ENCODE results near the gene PRDM16. TPM values are rescaled to one million over a fixed set of nuclear protein-coding genes. Genes with fewer than 3 reads are reported as not detected.

The PRDM16 gene
- total and polyA plus RNA-seq, 2 donors (not counting 1 experiment from before 2014, with no cell fraction given) = 0.03 to 0.12 TPM

DNA sequence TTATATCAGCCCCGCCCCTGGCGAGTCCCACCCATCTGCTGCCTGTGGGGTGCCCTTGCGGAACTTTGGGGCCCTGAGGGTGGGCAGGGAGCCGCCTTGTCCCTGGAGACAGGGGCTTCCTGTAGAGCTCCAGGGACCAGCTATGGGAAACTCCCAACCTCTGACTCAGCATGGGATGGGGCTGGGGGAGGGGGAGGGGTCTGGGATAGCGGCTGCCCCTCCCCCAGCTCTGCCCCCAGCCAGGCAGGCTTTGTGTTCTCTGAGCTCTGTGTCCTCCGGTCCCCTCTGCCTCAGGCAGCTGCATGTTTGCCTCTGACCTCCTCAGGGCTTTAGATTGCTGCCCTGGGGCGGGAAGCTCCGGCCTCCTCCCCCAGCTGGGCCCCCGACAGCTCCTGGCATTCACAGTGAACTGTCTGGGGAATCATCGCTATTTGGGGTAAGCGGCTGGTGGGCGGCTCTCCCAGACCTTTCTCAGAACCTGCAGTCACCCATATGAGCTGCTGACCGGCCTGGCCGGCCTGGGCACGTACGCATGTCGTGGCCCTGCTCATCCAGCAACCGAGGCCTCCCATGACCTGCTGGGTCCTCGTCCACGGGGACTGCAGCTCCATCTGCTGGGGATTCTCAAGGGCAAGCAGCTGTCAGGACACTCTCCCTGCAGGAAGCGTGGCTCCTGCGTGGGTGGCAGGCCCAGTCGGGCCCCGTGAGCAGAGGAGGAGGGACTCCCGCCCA lies 402.5 kb downstream of the PRDM16 start:
- H3K9me3 ChIP-seq (ENCODE audit: control extremely low read depth in 1 of 3, control insufficient read depth in 2 of 3, insufficient read depth in 1 of 3, low read length in 2 of 3) = peaks cover 0 to 3% (median 0%) of the 10 kb centered on the region in 3 donors
- peaks cover 4% of the 10 kb centered on the region for H3K4me1 Mint-ChIP-seq
- no peaks in the 10 kb centered on the region for H3K27me3 ChIP-seq (replicated peaks in 1 of 4; ENCODE audit: control extremely low read depth in 1 of 4, control insufficient read depth in 3 of 4, insufficient read depth in 4 of 4, low read length in 3 of 4)
- no peak overlapping the region for H3K27ac ChIP-seq (ENCODE audit: low read length in 2 of 2)
- no peak overlapping the region for H3K9ac ChIP-seq (ENCODE audit: low read length)
- no peaks in the 10 kb centered on the region for H3K9me3 Mint-ChIP-seq (ENCODE audit: insufficient read depth)
- no peak overlapping the region for H3K4me2 ChIP-seq (replicated peaks; ENCODE audit: low read depth, low read length, poor library complexity, severe bottlenecking)
- 67% methylated on average over 21 of the region's 25 CpGs for WGBS (ENCODE audit: insufficient coverage)
- no peak for ATAC-seq (ENCODE audit: low read depth)
- TF ChIP-seq EZH2 (IDR thresholded peaks at IDR 0.05; ENCODE audit: borderline replicate concordance, insufficient read depth, low read depth, low read length, poor library complexity, severe bottlenecking) = no peak
- TF ChIP-seq, protein P1, sequence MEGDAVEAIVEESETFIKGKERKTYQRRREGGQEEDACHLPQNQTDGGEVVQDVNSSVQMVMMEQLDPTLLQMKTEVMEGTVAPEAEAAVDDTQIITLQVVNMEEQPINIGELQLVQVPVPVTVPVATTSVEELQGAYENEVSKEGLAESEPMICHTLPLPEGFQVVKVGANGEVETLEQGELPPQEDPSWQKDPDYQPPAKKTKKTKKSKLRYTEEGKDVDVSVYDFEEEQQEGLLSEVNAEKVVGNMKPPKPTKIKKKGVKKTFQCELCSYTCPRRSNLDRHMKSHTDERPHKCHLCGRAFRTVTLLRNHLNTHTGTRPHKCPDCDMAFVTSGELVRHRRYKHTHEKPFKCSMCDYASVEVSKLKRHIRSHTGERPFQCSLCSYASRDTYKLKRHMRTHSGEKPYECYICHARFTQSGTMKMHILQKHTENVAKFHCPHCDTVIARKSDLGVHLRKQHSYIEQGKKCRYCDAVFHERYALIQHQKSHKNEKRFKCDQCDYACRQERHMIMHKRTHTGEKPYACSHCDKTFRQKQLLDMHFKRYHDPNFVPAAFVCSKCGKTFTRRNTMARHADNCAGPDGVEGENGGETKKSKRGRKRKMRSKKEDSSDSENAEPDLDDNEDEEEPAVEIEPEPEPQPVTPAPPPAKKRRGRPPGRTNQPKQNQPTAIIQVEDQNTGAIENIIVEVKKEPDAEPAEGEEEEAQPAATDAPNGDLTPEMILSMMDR (IDR thresholded peaks at IDR 0.05) = no peak
- no peak overlapping the region for H3K4me3 Mint-ChIP-seq
- H3K27me3 Mint-ChIP-seq = no peaks in the 10 kb centered on the region
- no peak overlapping the region for H3K4me3 ChIP-seq (ENCODE audit: control extremely low read depth in 1 of 5, extremely low read depth in 1 of 5, insufficient read depth in 1 of 5, low read depth in 2 of 5, low read length in 4 of 5)
- no peaks in the 10 kb centered on the region for H4K20me1 ChIP-seq (ENCODE audit: control insufficient read depth, insufficient read depth, low read length, poor library complexity, severe bottlenecking)
- no peak for DNase-seq
- H2AFZ ChIP-seq (ENCODE audit: insufficient read depth, low read depth, low read length, poor library complexity, severe bottlenecking) = no peak overlapping the region
- ChIA-PET POLR2A (interaction anchor here (0.5 kb wide), 1 partner anchor 127 kb away, joined by 4 read pairs; no protein-coding TSS in a partner anchor), CTCF (interaction anchor here (1.8 kb wide), 1 partner anchor 19 kb away, joined by 4 read pairs; no protein-coding TSS in a partner anchor)
- no peak overlapping the region for H3K27ac Mint-ChIP-seq
- no peaks in the 10 kb centered on the region for H3K36me3 ChIP-seq (replicated peaks in 1 of 2; ENCODE audit: control extremely low read depth in 1 of 2, control insufficient read depth in 1 of 2, extremely low read depth in 1 of 2, insufficient read depth in 2 of 2, low read length in 1 of 2)
- H3K4me1 ChIP-seq (ENCODE audit: control insufficient read depth in 2 of 2, insufficient read depth in 2 of 2, low read length in 2 of 2) = no peaks in the 10 kb centered on the region
- no peaks in the 10 kb centered on the region for H3K79me2 ChIP-seq (ENCODE audit: control insufficient read depth, insufficient read depth, low read length)
- intact Hi-C loops (cut with micrococcal nuclease) = no loop called here
